Measurements from ENCODE around the gene AIF1L. TPM values are rescaled to one million over a fixed set of nuclear protein-coding genes. Genes with fewer than 3 reads are reported as not detected.

AIF1L gene
- total and polyA plus RNA-seq, 2 of the 4 experiments (the other 2 are of a cell fraction) = 0.18 to 0.19 TPM

DNA sequence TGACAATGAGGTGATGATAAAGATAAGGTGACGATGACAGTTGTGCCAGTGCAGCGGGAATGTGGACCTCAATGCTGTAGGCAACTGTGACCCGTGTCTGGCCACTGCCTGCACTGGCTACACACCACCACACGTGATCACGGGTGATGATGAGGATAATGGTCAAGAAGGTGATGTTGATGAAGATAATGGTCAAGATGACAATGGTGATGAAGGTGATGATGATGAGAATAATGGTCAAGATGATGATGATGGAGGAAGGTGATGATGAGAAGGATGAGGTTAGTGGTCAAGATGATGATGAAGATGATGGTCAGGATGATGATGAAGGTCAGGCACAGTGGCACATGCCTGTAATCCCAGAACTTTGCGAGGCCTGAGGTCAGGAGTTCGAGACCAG, 30.7 kb upstream of the AIF1L start:
- H3K4me2 ChIP-seq (ENCODE audit: low read depth, low read length) = no peak overlapping the region
- in situ Hi-C loops (cut with MboI; ENCODE audit: low sequenced_read_pairs) = no loop called here
- intact Hi-C loops (cut with micrococcal nuclease) = no loop called here
- H3K14ac ChIP-seq (replicated peaks; ENCODE audit: low read depth, low read length) = no peak overlapping the region
- no peaks in the 10 kb centered on the region for H3K36me3 ChIP-seq (ENCODE audit: control insufficient read depth, insufficient read depth, low read length)
- no peak overlapping the region for H3K56ac ChIP-seq (ENCODE audit: extremely low read depth, insufficient read depth, low read length)
- H3K23ac ChIP-seq (ENCODE audit: low read depth, low read length) = no peak overlapping the region
- no peak overlapping the region for H2BK5ac ChIP-seq (ENCODE audit: low read depth, low read length, poor library complexity, severe bottlenecking)
- H3K4me1 ChIP-seq (ENCODE audit: control insufficient read depth, insufficient read depth, low read length) = no peaks in the 10 kb centered on the region
- H2BK20ac ChIP-seq (ENCODE audit: low read depth, low read length) = no peak overlapping the region
- no peaks in the 10 kb centered on the region for H4K20me1 ChIP-seq (ENCODE audit: insufficient read depth, low read length)
- H3K9me3 ChIP-seq (ENCODE audit: control insufficient read depth, insufficient read depth, low read length) = no peaks in the 10 kb centered on the region
- H2BK120ac ChIP-seq (ENCODE audit: low read depth, low read length) = no peak overlapping the region
- no peak overlapping the region for H4K91ac ChIP-seq (ENCODE audit: insufficient read depth, low read depth, low read length)
- H2BK15ac ChIP-seq (ENCODE audit: low read depth, low read length) = no peak overlapping the region
- POLR2A ChIA-PET (ENCODE audit: unreplicated experiment) = no interaction called here
- H2AK9ac ChIP-seq (replicated peaks; ENCODE audit: low read depth, low read length, poor library complexity) = no peak overlapping the region
- ATAC-seq (ENCODE audit: low read depth) (no peak), DNase-seq (no peak)
- CTCF ChIA-PET = no interaction called here
- no peak overlapping the region for H3K4ac ChIP-seq (ENCODE audit: low read depth, low read length)
- TF ChIP-seq MXI1 (IDR thresholded peaks at IDR 0.05; ENCODE audit: borderline replicate concordance, low read depth, low read length) (no peak), RCOR1 (IDR thresholded peaks at IDR 0.05; ENCODE audit: insufficient replicate concordance, low read length) (no peak), MAZ (IDR thresholded peaks at IDR 0.05; ENCODE audit: borderline replicate concordance, low read depth, low read length) (no peak), FOS (IDR thresholded peaks at IDR 0.05; ENCODE audit: low read depth, low read length) (no peak), RAD21 (IDR thresholded peaks at IDR 0.05; ENCODE audit: low read length) (no peak), RFX5 (IDR thresholded peaks at IDR 0.05; ENCODE audit: low read depth, low read length) (no peak), NFE2L2 (IDR thresholded peaks at IDR 0.05; ENCODE audit: low read depth, low read length) (no peak), BHLHE40 (IDR thresholded peaks at IDR 0.05; ENCODE audit: low read depth, low read length) (no peak), SMC3 (IDR thresholded peaks at IDR 0.05; ENCODE audit: low read depth, low read length) (no peak), CEBPB (IDR thresholded peaks at IDR 0.05; ENCODE audit: low read depth, low read length) (no peak), MAFK (IDR thresholded peaks at IDR 0.05; ENCODE audit: low read depth, low read length) (no peak), POLR2A (IDR thresholded peaks at IDR 0.05; ENCODE audit: low read depth, low read length) (no peak), CHD1 (IDR thresholded peaks at IDR 0.05; ENCODE audit: low read depth, low read length) (no peak)
- TF ChIP-seq, protein P1, sequence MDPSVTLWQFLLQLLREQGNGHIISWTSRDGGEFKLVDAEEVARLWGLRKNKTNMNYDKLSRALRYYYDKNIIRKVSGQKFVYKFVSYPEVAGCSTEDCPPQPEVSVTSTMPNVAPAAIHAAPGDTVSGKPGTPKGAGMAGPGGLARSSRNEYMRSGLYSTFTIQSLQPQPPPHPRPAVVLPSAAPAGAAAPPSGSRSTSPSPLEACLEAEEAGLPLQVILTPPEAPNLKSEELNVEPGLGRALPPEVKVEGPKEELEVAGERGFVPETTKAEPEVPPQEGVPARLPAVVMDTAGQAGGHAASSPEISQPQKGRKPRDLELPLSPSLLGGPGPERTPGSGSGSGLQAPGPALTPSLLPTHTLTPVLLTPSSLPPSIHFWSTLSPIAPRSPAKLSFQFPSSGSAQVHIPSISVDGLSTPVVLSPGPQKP (IDR thresholded peaks at IDR 0.05; ENCODE audit: borderline replicate concordance, low read depth, low read length) = no peak
- TF ChIP-seq, protein P2, sequence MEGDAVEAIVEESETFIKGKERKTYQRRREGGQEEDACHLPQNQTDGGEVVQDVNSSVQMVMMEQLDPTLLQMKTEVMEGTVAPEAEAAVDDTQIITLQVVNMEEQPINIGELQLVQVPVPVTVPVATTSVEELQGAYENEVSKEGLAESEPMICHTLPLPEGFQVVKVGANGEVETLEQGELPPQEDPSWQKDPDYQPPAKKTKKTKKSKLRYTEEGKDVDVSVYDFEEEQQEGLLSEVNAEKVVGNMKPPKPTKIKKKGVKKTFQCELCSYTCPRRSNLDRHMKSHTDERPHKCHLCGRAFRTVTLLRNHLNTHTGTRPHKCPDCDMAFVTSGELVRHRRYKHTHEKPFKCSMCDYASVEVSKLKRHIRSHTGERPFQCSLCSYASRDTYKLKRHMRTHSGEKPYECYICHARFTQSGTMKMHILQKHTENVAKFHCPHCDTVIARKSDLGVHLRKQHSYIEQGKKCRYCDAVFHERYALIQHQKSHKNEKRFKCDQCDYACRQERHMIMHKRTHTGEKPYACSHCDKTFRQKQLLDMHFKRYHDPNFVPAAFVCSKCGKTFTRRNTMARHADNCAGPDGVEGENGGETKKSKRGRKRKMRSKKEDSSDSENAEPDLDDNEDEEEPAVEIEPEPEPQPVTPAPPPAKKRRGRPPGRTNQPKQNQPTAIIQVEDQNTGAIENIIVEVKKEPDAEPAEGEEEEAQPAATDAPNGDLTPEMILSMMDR (conservative IDR thresholded peaks at IDR 0.05; ENCODE audit: low read depth, low read length) = no peak
- TF ChIP-seq, protein P3, sequence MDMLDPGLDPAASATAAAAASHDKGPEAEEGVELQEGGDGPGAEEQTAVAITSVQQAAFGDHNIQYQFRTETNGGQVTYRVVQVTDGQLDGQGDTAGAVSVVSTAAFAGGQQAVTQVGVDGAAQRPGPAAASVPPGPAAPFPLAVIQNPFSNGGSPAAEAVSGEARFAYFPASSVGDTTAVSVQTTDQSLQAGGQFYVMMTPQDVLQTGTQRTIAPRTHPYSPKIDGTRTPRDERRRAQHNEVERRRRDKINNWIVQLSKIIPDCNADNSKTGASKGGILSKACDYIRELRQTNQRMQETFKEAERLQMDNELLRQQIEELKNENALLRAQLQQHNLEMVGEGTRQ (IDR thresholded peaks at IDR 0.05; ENCODE audit: low read depth, low read length) = no peak
- H3K27me3 ChIP-seq (ENCODE audit: control insufficient read depth, insufficient read depth, low read length) = peaks cover 34% of the 10 kb centered on the region
- no peak overlapping the region for H3K18ac ChIP-seq (ENCODE audit: low read depth, low read length)
- no peaks in the 10 kb centered on the region; the same call in 1 of the 2 replicates for H3K9me1 ChIP-seq (ENCODE audit: insufficient read depth, low read length)
- dilution Hi-C loops (cut with HindIII; ENCODE audit: low sequenced_read_pairs, unreplicated experiment) = no loop called here
- WGBS, 2 experiments (ENCODE audit: extremely low coverage in 2 of 2, insufficient read length in 1 of 2) = 89% methylated on average over 3 of the region's 7 CpGs; no CpG with 5 or more reads in 1 of the 2 experiments
- no peak overlapping the region for H4K5ac ChIP-seq (ENCODE audit: low read depth, low read length)
- no TSS peak for BruUV-seq (replicated peaks)
- no peak overlapping the region for H3K4me3 ChIP-seq (ENCODE audit: insufficient read depth, low read depth, low read length)
- no peak overlapping the region for H4K8ac ChIP-seq (ENCODE audit: low read depth in 2 of 2, low read length in 2 of 2)
- H2AFZ ChIP-seq (replicated peaks; ENCODE audit: low read length, poor library complexity) = no peak overlapping the region
- H3K79me1 ChIP-seq (ENCODE audit: low read depth in 1 of 2, low read length in 2 of 2) = no peaks in the 10 kb centered on the region
- H2AK5ac ChIP-seq (ENCODE audit: low read depth, low read length) = no peak overlapping the region
- H3K9ac ChIP-seq (ENCODE audit: low read depth, low read length) = no peak overlapping the region
- H3K27ac ChIP-seq (ENCODE audit: insufficient read depth, low read length) = no peak overlapping the region

Measured in IMR-90 (cell line).